ENCODE measurements around the gene ST8SIA5. TPM values are rescaled to one million over a fixed set of nuclear protein-coding genes. Genes with fewer than 3 reads are reported as not detected.

Gene ST8SIA5
- polyA plus RNA-seq, 3 donors = not detected

GRCh38 chr18:46733872-46734271 lies 23.0 kb downstream of the ST8SIA5 start:
- intact Hi-C loops (cut with micrococcal nuclease) = no loop called here
- H3K9me3 Mint-ChIP-seq = peaks cover 14 to 29% (median 25%) of the 10 kb centered on the region in 7 donors

GRCh38 chr18:46732801-46733200 lies 24.1 kb downstream of the ST8SIA5 start:
- WGBS (ENCODE audit: insufficient coverage) = 83% methylated on average over 4 of the region's 6 CpGs
- no peak overlapping the region for H3K27ac ChIP-seq (ENCODE audit: low read depth in 1 of 2, low read length in 2 of 2)

More at GRCh38 chr18:46733872-46734271, 23.0 kb downstream of the ST8SIA5 start:
- H3K4me1 Mint-ChIP-seq = no peaks in the 10 kb centered on the region
- Histone ChIP-seq H3K36me3 (replicated peaks in 1 of 2; ENCODE audit: control insufficient read depth in 1 of 2, insufficient read depth in 2 of 2, low read length in 2 of 2) (no peaks in the 10 kb centered on the region), H3K27ac (ENCODE audit: low read depth in 1 of 2, low read length in 2 of 2) (no peak overlapping the region), H3K27me3 (ENCODE audit: control insufficient read depth in 2 of 2, insufficient read depth in 2 of 2, low read length in 2 of 2) (no peaks in the 10 kb centered on the region), H3K9ac (ENCODE audit: insufficient read depth, low read length, poor library complexity, severe bottlenecking) (no peak overlapping the region), H3K79me2 (ENCODE audit: insufficient read depth, low read length) (no peaks in the 10 kb centered on the region), H3K9me3 (replicated peaks in 1 of 2; ENCODE audit: control insufficient read depth in 1 of 2, insufficient read depth in 1 of 2, low read length in 2 of 2) (peaks cover 19 to 32% of the 10 kb centered on the region in 2 donors), H3K4me2 (replicated peaks; ENCODE audit: extremely low read depth, low read length, poor library complexity, severe bottlenecking) (no peak overlapping the region), H3K4me3 (replicated peaks in 1 of 3; ENCODE audit: low read depth in 2 of 3, low read length in 3 of 3) (no peak overlapping the region), H2AFZ (ENCODE audit: insufficient read depth, low read depth, low read length, poor library complexity, severe bottlenecking) (no peak overlapping the region), H3K4me1 (ENCODE audit: control insufficient read depth in 1 of 2, insufficient read depth in 2 of 2, low read length in 2 of 2) (no peaks in the 10 kb centered on the region), H4K20me1 (ENCODE audit: insufficient read depth, low read length) (no peaks in the 10 kb centered on the region)
- no peak overlapping the region for H3K4me3 Mint-ChIP-seq
- H3K27ac Mint-ChIP-seq = peak overlapping the region in 1 of 7 donors; percentile 26
- 89% methylated on average over 9 of the region's 11 CpGs for WGBS (ENCODE audit: insufficient coverage)
- H3K27me3 Mint-ChIP-seq (ENCODE audit: low read depth in 3 of 3) = peaks cover 1 to 6% (median 4%) of the 10 kb centered on the region in 3 donors
- H3K36me3 Mint-ChIP-seq = no peaks in the 10 kb centered on the region
- no peak for TF ChIP-seq CTCF (IDR thresholded peaks at IDR 0.05)
- DNase-seq = no peak

More at GRCh38 chr18:46732801-46733200, 24.1 kb downstream of the ST8SIA5 start:
- Mint-ChIP-seq H3K27ac (no peak overlapping the region), H3K4me1 (no peaks in the 10 kb centered on the region), H3K27me3 (ENCODE audit: low read depth in 3 of 3) (peaks cover 1 to 3% (median 2%) of the 10 kb centered on the region in 3 donors), H3K9me3 (peaks cover 14 to 33% (median 27%) of the 10 kb centered on the region in 7 donors), H3K4me3 (no peak overlapping the region), H3K36me3 (no peaks in the 10 kb centered on the region)
- Histone ChIP-seq H4K20me1 (ENCODE audit: insufficient read depth, low read length) (no peaks in the 10 kb centered on the region), H3K4me2 (replicated peaks; ENCODE audit: extremely low read depth, low read length, poor library complexity, severe bottlenecking) (no peak overlapping the region), H3K36me3 (replicated peaks in 1 of 2; ENCODE audit: control insufficient read depth in 1 of 2, insufficient read depth in 2 of 2, low read length in 2 of 2) (no peaks in the 10 kb centered on the region), H2AFZ (ENCODE audit: insufficient read depth, low read depth, low read length, poor library complexity, severe bottlenecking) (no peak overlapping the region), H3K9ac (ENCODE audit: insufficient read depth, low read length, poor library complexity, severe bottlenecking) (no peak overlapping the region), H3K4me3 (replicated peaks in 1 of 3; ENCODE audit: low read depth in 2 of 3, low read length in 3 of 3) (no peak overlapping the region), H3K9me3 (replicated peaks in 1 of 2; ENCODE audit: control insufficient read depth in 1 of 2, insufficient read depth in 1 of 2, low read length in 2 of 2) (peaks cover 19 to 40% of the 10 kb centered on the region in 2 donors), H3K4me1 (ENCODE audit: control insufficient read depth in 1 of 2, insufficient read depth in 2 of 2, low read length in 2 of 2) (no peaks in the 10 kb centered on the region), H3K27me3 (ENCODE audit: control insufficient read depth in 2 of 2, insufficient read depth in 2 of 2, low read length in 2 of 2) (no peaks in the 10 kb centered on the region), H3K79me2 (ENCODE audit: insufficient read depth, low read length) (no peaks in the 10 kb centered on the region)
- intact Hi-C loops (cut with micrococcal nuclease) = no loop called here
- no peak for DNase-seq
- TF ChIP-seq CTCF (IDR thresholded peaks at IDR 0.05) = no peak

Measured in CD14-positive monocyte (primary cell).